Fibroblast of pulmonary artery (primary cell): ENCODE data around the gene NFASC.

Experiments
- DNase-seq: peaks from one replicate; pipeline ENCODE4 v3.0.0-alpha.2; 2010; ENCODE audit warnings: low read depth
- H3K4me3 ChIP-seq: replicated peaks from 2 replicates; pipeline ENCODE4 v1.5.1; 2011; ENCODE audit warnings: low read depth, mild to moderate bottlenecking, control low read depth, low read length, moderate library complexity
- TF ChIP-seq, protein P1 (sequence below): IDR thresholded peaks from 2 replicates; pipeline ENCODE4 v1.5.1; 2011; ENCODE audit warnings: mild to moderate bottlenecking, control low read depth, low read length, inconsistent platforms; ENCODE audit errors: missing control alignments

The NFASC gene

GRCh38 chr1:204841798-204842197, 28.9 kb upstream of the NFASC start:
- DNase-seq: no peak
- H3K4me3 ChIP-seq: no peak overlapping the region
- TF ChIP-seq, protein P1, sequence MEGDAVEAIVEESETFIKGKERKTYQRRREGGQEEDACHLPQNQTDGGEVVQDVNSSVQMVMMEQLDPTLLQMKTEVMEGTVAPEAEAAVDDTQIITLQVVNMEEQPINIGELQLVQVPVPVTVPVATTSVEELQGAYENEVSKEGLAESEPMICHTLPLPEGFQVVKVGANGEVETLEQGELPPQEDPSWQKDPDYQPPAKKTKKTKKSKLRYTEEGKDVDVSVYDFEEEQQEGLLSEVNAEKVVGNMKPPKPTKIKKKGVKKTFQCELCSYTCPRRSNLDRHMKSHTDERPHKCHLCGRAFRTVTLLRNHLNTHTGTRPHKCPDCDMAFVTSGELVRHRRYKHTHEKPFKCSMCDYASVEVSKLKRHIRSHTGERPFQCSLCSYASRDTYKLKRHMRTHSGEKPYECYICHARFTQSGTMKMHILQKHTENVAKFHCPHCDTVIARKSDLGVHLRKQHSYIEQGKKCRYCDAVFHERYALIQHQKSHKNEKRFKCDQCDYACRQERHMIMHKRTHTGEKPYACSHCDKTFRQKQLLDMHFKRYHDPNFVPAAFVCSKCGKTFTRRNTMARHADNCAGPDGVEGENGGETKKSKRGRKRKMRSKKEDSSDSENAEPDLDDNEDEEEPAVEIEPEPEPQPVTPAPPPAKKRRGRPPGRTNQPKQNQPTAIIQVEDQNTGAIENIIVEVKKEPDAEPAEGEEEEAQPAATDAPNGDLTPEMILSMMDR: no peak

DNA sequence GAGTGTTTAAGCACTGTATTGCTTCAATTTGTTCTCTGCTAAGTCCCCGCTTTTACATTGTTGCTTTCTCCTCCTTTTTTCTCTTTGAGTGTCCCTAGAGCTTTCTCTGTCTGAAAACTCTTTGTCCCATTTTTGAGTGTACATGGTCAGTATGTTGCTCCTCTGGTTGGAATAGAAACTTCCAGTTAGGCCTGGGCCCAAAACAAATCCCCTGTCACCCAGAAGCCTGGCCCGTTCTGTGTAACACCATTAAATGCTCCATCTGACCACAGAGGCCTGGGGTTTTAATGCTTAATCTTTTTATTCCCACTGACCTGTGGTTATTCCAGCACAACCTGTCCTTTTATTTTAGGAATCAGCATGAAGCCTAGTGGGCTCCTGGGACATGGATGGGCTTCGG, 28.3 kb upstream of the NFASC start:
- H3K4me3 ChIP-seq: no peak overlapping the region
- TF ChIP-seq, protein P1: no peak
- no peak for DNase-seq

DNA sequence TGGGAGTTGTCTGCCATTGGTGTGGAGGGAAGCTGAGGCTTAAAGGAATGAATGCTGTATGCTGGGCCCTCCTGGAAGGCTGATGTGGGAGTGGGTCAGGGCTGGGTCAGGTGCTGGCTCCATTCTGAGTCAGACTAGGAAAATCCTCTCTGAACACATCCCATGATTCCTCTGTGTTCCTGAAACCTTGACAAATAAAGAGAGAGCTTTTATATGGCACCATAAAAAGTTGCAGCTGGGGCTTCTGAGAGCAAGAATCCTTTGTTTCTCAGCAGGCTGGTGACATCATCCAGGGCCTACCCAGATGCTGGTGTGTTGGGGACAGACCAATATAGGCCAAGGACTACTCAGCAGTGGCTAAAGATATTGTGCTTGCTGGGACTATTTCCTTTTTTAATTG, 27.8 kb upstream of the NFASC start:
- DNase-seq: no peak
- no peak overlapping the region for H3K4me3 ChIP-seq
- TF ChIP-seq, protein P1: no peak

DNA sequence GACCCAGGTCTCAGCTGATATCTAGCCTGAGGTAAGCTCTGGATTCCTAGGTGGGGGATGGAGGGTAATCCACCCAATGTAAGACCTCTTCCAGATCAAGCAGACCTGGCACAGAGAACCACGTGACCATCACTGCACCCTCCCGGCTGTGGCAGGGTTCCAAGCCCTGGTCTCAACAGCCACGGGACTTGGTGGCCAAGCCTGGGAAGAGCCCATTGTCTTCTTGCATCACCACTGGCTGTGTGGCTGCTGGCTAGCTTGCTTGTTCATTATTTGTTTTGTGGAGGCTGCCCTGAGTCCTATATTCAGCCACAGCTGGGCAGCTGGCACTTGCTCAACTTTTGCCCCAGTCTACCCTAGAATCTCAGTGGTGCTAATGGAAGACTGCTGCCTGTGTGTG, 24.1 kb upstream of the NFASC start:
- H3K4me3 ChIP-seq: no peak overlapping the region
- TF ChIP-seq, protein P1: no peak
- DNase-seq: no peak

DNA sequence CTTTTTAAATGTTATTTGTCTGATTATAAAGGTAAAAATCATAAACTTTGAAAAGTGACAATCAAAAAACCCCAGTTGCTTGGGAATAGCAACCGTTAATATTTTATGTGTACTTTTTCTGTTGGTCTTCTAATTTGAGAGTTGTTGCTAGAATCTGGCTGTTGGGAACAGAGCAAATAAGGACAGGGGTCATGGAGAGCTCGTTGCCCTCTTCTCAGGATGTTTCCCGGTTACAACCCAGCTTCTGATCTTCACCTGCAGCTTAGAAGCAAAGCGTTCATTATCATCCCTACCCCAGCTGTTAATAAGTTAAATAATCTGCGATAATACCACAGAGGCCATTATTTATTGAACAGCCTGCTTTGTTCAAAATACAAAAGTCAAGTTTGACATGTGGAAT, 22.1 kb upstream of the NFASC start:
- no peak for DNase-seq
- no peak overlapping the region for H3K4me3 ChIP-seq
- TF ChIP-seq, protein P1: no peak

DNA sequence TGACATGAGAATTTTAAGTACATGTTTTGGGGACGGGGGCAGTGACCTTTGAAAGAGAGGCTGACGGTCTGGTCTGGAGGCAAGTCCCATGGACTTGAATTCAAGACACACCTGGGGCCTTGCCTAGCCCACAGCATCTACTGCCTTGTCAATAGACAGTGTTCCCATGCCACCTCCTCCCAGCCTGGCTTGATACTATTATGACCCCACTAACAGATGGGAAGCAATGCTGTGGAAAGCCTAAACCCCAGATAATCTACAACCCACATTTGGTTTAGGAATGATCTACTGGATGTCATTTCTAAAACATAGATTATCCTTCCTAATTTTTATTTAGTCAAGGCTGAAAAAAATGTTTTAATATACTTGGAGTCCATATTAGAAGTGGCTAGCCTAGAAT, 17.8 kb upstream of the NFASC start:
- TF ChIP-seq, protein P1: no peak
- H3K4me3 ChIP-seq: no peak overlapping the region
- no peak for DNase-seq

- TF ChIP-seq, protein P1: no peak
- no peak for DNase-seq
- H3K4me3 ChIP-seq: no peak overlapping the region
Measured at GRCh38 chr1:204853436-204853835, 17.2 kb upstream of the NFASC start.
